ENCODE data around the gene EPB41L4B. TPM values are rescaled to one million over a fixed set of nuclear protein-coding genes. Genes with fewer than 3 reads are reported as not detected.

Gene EPB41L4B
- total and polyA plus RNA-seq, 2 of the 4 experiments (the other 2 are of a cell fraction) = 0.36 to 0.54 TPM

DNA sequence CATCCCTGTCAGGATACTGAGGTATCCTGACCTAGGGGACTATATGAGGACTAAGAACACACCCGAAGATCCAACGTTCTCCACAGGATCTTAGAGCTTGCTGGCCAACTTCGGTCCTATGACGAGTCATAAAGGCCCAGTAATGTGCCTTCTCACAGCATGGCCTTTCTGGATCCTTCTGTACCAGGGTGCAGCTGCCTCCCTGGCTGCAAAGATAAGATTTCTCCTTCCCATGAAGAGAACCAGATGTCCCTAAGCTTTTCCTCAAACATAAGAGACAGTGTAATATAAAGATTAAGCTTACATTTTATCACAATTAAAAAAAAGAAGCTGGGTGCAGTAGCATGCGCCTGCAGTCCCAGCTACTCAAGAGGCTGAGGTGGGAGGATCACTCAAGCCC is 18.3 kb downstream of the EPB41L4B start:
- Histone ChIP-seq H3K27ac (ENCODE audit: insufficient read depth, low read length) (no peak overlapping the region), H3K4me3 (ENCODE audit: insufficient read depth, low read depth, low read length) (no peak overlapping the region)
- CTCF ChIA-PET = no interaction called here

More for the DNA sequence above, 18.3 kb downstream of the EPB41L4B start:
- Histone ChIP-seq H2BK120ac (ENCODE audit: low read depth, low read length) (no peak overlapping the region), H2BK15ac (ENCODE audit: low read depth, low read length) (no peak overlapping the region), H3K23ac (ENCODE audit: low read depth, low read length) (no peak overlapping the region), H3K9me1 (ENCODE audit: insufficient read depth, low read length) (no peaks in the 10 kb centered on the region), H2AFZ (replicated peaks; ENCODE audit: low read length, poor library complexity) (no peak overlapping the region), H2BK20ac (ENCODE audit: low read depth, low read length) (no peak overlapping the region), H3K79me1 (ENCODE audit: low read depth in 1 of 2, low read length in 2 of 2) (no peaks in the 10 kb centered on the region), H3K14ac (replicated peaks; ENCODE audit: low read depth, low read length) (no peak overlapping the region), H4K8ac (ENCODE audit: low read depth in 2 of 2, low read length in 2 of 2) (no peak overlapping the region), H3K9ac (ENCODE audit: low read depth, low read length) (no peak overlapping the region), H3K36me3 (ENCODE audit: control insufficient read depth, insufficient read depth, low read length) (no peaks in the 10 kb centered on the region), H3K18ac (ENCODE audit: low read depth, low read length) (no peak overlapping the region), H3K56ac (ENCODE audit: extremely low read depth, insufficient read depth, low read length) (no peak overlapping the region), H3K4me2 (ENCODE audit: low read depth, low read length) (no peak overlapping the region), H4K91ac (ENCODE audit: insufficient read depth, low read depth, low read length) (no peak overlapping the region), H3K4ac (ENCODE audit: low read depth, low read length) (no peak overlapping the region), H4K20me1 (ENCODE audit: insufficient read depth, low read length) (no peaks in the 10 kb centered on the region), H3K4me1 (ENCODE audit: control insufficient read depth, insufficient read depth, low read length) (peaks cover 1% of the 10 kb centered on the region; the same call in 1 of the 2 replicates), H2BK5ac (ENCODE audit: low read depth, low read length, poor library complexity, severe bottlenecking) (no peak overlapping the region), H2AK9ac (replicated peaks; ENCODE audit: low read depth, low read length, poor library complexity) (no peak overlapping the region), H2AK5ac (ENCODE audit: low read depth, low read length) (no peak overlapping the region), H4K5ac (ENCODE audit: low read depth, low read length) (no peak overlapping the region), H3K27me3 (ENCODE audit: control insufficient read depth, insufficient read depth, low read length) (peaks cover 18% of the 10 kb centered on the region), H3K9me3 (ENCODE audit: control insufficient read depth, insufficient read depth, low read length) (no peaks in the 10 kb centered on the region)
- TF ChIP-seq MXI1 (IDR thresholded peaks at IDR 0.05; ENCODE audit: borderline replicate concordance, low read depth, low read length) = no peak
- TF ChIP-seq POLR2A (IDR thresholded peaks at IDR 0.05; ENCODE audit: low read depth, low read length) = no peak
- TF ChIP-seq RAD21 (IDR thresholded peaks at IDR 0.05; ENCODE audit: low read length) = no peak
- no peak for TF ChIP-seq RCOR1 (IDR thresholded peaks at IDR 0.05; ENCODE audit: insufficient replicate concordance, low read length)
- no peak for TF ChIP-seq MAZ (IDR thresholded peaks at IDR 0.05; ENCODE audit: borderline replicate concordance, low read depth, low read length)
- TF ChIP-seq, protein P1, sequence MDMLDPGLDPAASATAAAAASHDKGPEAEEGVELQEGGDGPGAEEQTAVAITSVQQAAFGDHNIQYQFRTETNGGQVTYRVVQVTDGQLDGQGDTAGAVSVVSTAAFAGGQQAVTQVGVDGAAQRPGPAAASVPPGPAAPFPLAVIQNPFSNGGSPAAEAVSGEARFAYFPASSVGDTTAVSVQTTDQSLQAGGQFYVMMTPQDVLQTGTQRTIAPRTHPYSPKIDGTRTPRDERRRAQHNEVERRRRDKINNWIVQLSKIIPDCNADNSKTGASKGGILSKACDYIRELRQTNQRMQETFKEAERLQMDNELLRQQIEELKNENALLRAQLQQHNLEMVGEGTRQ (IDR thresholded peaks at IDR 0.05; ENCODE audit: low read depth, low read length) = no peak
- no peak for TF ChIP-seq FOS (IDR thresholded peaks at IDR 0.05; ENCODE audit: low read depth, low read length)
- no peak for TF ChIP-seq ELK1 (IDR thresholded peaks at IDR 0.05; ENCODE audit: borderline replicate concordance, low read depth, low read length)
- TF ChIP-seq CHD1 (IDR thresholded peaks at IDR 0.05; ENCODE audit: low read depth, low read length) = no peak
- no peak for TF ChIP-seq BHLHE40 (IDR thresholded peaks at IDR 0.05; ENCODE audit: low read depth, low read length)
- no peak for TF ChIP-seq RFX5 (IDR thresholded peaks at IDR 0.05; ENCODE audit: low read depth, low read length)
- TF ChIP-seq SMC3 (IDR thresholded peaks at IDR 0.05; ENCODE audit: low read depth, low read length) = no peak
- TF ChIP-seq NFE2L2 (IDR thresholded peaks at IDR 0.05; ENCODE audit: low read depth, low read length) = no peak
- TF ChIP-seq CEBPB (IDR thresholded peaks at IDR 0.05; ENCODE audit: low read depth, low read length) = no peak
- no peak for TF ChIP-seq MAFK (IDR thresholded peaks at IDR 0.05; ENCODE audit: low read depth, low read length)
- TF ChIP-seq, protein P2, sequence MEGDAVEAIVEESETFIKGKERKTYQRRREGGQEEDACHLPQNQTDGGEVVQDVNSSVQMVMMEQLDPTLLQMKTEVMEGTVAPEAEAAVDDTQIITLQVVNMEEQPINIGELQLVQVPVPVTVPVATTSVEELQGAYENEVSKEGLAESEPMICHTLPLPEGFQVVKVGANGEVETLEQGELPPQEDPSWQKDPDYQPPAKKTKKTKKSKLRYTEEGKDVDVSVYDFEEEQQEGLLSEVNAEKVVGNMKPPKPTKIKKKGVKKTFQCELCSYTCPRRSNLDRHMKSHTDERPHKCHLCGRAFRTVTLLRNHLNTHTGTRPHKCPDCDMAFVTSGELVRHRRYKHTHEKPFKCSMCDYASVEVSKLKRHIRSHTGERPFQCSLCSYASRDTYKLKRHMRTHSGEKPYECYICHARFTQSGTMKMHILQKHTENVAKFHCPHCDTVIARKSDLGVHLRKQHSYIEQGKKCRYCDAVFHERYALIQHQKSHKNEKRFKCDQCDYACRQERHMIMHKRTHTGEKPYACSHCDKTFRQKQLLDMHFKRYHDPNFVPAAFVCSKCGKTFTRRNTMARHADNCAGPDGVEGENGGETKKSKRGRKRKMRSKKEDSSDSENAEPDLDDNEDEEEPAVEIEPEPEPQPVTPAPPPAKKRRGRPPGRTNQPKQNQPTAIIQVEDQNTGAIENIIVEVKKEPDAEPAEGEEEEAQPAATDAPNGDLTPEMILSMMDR (conservative IDR thresholded peaks at IDR 0.05; ENCODE audit: low read depth, low read length) = no peak
- no peak for DNase-seq
- intact Hi-C loops (cut with micrococcal nuclease) = no loop called here
- dilution Hi-C loops (cut with HindIII; ENCODE audit: low sequenced_read_pairs, unreplicated experiment) = no loop called here
- ATAC-seq (ENCODE audit: low read depth) = no peak
- POLR2A ChIA-PET (ENCODE audit: unreplicated experiment) = no interaction called here
- WGBS, 2 experiments (ENCODE audit: extremely low coverage in 2 of 2, insufficient read length in 1 of 2) = 82% methylated on average over 3 of the region's 5 CpGs; no CpG with 5 or more reads in 1 of the 2 experiments
- in situ Hi-C loops (cut with MboI; ENCODE audit: low sequenced_read_pairs) = loop anchor here (25.0 kb wide), 2 partner anchors 115 to 240 kb away; no protein-coding TSS in a partner anchor
- BruUV-seq (replicated peaks) = no TSS peak

Data from IMR-90 (cell line).